ENCODE data around the gene MAMDC2. TPM values are rescaled to one million over a fixed set of nuclear protein-coding genes. Genes with fewer than 3 reads are reported as not detected.

The MAMDC2 gene
- total and polyA plus RNA-seq, 2 of the 8 experiments (the other 6 are each of a cell fraction or from before 2014, with no cell fraction given) = 6.1 to 15.4 TPM

DNA sequence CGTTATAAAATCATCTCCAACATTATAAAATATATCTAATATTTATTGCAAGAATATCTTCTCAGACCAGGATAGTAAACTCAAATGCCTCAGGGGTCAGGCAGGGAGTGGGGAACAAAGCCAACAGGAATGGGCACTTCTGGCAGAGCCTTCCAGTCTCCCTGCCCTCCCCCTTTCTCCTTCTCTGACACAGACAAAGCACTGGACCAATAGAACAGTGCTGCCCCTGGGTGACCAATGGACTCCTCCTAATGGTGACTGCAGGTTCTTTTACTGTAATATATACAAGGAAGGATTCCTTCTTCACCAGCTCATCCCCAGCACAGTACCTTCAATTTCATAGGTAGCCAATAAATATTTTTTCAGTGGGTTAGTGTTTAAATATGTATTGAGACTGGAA is 31.1 kb upstream of the MAMDC2 start:
- WGBS, 2 experiments (ENCODE audit: extremely low coverage in 1 of 2, insufficient coverage in 1 of 2, insufficient read length in 1 of 2, insufficient replicate concordance in 2 of 2, low coverage in 1 of 2, low lambda C conversion rate in 2 of 2, missing lambda C conversion rate in 1 of 2) = 93% methylated on average over 1 of the region's 1 CpG; no CpG with 5 or more reads in 1 of the 2 experiments
- Histone ChIP-seq H4K8ac (ENCODE audit: extremely low read depth, insufficient read depth, low read length) (no peak overlapping the region), H2BK120ac (replicated peaks; ENCODE audit: low read depth, low read length) (no peak overlapping the region), H3K27me3 (replicated peaks in 1 of 4; ENCODE audit: control insufficient read depth in 3 of 4, extremely low read depth in 1 of 4, insufficient read depth in 3 of 4, low read length in 3 of 4) (no peaks in the 10 kb centered on the region), H2BK5ac (ENCODE audit: low read depth, low read length) (no peak overlapping the region), H3K18ac (ENCODE audit: extremely low read depth, low read length) (no peak overlapping the region), H3K79me1 (ENCODE audit: low read depth, low read length) (no peaks in the 10 kb centered on the region), H3K4ac (replicated peaks; ENCODE audit: insufficient read length, low read depth, low read length) (no peak overlapping the region), H3K36me3 (ENCODE audit: control insufficient read depth in 2 of 4, insufficient read depth in 4 of 4, low read length in 3 of 4) (no peaks in the 10 kb centered on the region), H3K23me2 (ENCODE audit: low read depth, low read length) (no peaks in the 10 kb centered on the region; the same call in 1 of the 2 replicates), H3K27ac (ENCODE audit: low read depth, low read length) (no peak overlapping the region), H3K9me3 (ENCODE audit: insufficient read depth in 2 of 2, low read depth in 1 of 2, low read length in 1 of 2) (no peaks in the 10 kb centered on the region), H2BK20ac (ENCODE audit: low read length) (no peak overlapping the region), H4K5ac (ENCODE audit: insufficient read length, low read depth, low read length) (no peak overlapping the region), H3K56ac (replicated peaks; ENCODE audit: insufficient read length, low read depth, low read length) (no peak overlapping the region), H3K14ac (ENCODE audit: insufficient read length) (no peak overlapping the region), H2BK12ac (ENCODE audit: low read depth, low read length) (no peak overlapping the region), H3K9ac (replicated peaks in 1 of 4; ENCODE audit: extremely low read depth in 1 of 4, low read depth in 3 of 4, low read length in 3 of 4) (no peak overlapping the region), H3K23ac (ENCODE audit: insufficient read length) (no peak overlapping the region), H3K4me1 (replicated peaks in 1 of 4; ENCODE audit: control insufficient read depth in 3 of 4, insufficient read depth in 4 of 4, low read length in 3 of 4) (no peaks in the 10 kb centered on the region), H3K4me3 (ENCODE audit: extremely low read depth in 1 of 4, insufficient read depth in 2 of 4, low read depth in 3 of 4, low read length in 4 of 4) (no peak overlapping the region), H2AK5ac (ENCODE audit: low read depth, low read length) (no peak overlapping the region), H3K4me2 (ENCODE audit: insufficient read depth in 1 of 2, low read depth in 2 of 2, low read length in 2 of 2) (no peak overlapping the region), H4K20me1 (replicated peaks in 1 of 2; ENCODE audit: control insufficient read depth in 1 of 2, insufficient read depth in 2 of 2, low read length in 2 of 2) (no peaks in the 10 kb centered on the region), H2AFZ (ENCODE audit: low read length) (no peak overlapping the region), H4K91ac (replicated peaks; ENCODE audit: insufficient read length, low read length) (no peak overlapping the region), H3K79me2 (ENCODE audit: control insufficient read depth in 1 of 2, insufficient read depth in 2 of 2, low read length in 2 of 2) (no peaks in the 10 kb centered on the region), H2BK15ac (ENCODE audit: low read length) (no peak overlapping the region)
- TF ChIP-seq TEAD4 (IDR thresholded peaks at IDR 0.05; ENCODE audit: low read depth, low read length) (no peak), RXRA (IDR thresholded peaks at IDR 0.05; ENCODE audit: insufficient read depth, low read depth, low read length) (no peak), JUN (IDR thresholded peaks at IDR 0.05; ENCODE audit: low read depth, low read length) (no peak), SIX5 (IDR thresholded peaks at IDR 0.05; ENCODE audit: low read depth, low read length) (no peak), EZH2 (IDR thresholded peaks at IDR 0.05; ENCODE audit: low read depth, low read length, severe bottlenecking) (no peak), RNF2 (IDR thresholded peaks at IDR 0.05; ENCODE audit: borderline replicate concordance, low read depth, low read length, missing control alignments, poor library complexity, severe bottlenecking) (no peak), TAF7 (optimal IDR thresholded peaks at IDR 0.05; ENCODE audit: borderline replicate concordance, low read depth, low read length) (no peak), EGR1 (IDR thresholded peaks at IDR 0.05; ENCODE audit: borderline replicate concordance, low read depth, low read length) (no peak), TBP (IDR thresholded peaks at IDR 0.05; ENCODE audit: low read depth, low read length) (no peak), BCL11A (IDR thresholded peaks at IDR 0.05; ENCODE audit: low read depth in 2 of 2, low read length in 2 of 2) (no peak), NANOG (IDR thresholded peaks at IDR 0.05; ENCODE audit: insufficient read depth, low read depth, low read length, poor library complexity, severe bottlenecking) (no peak)
- TF ChIP-seq, protein P1, sequence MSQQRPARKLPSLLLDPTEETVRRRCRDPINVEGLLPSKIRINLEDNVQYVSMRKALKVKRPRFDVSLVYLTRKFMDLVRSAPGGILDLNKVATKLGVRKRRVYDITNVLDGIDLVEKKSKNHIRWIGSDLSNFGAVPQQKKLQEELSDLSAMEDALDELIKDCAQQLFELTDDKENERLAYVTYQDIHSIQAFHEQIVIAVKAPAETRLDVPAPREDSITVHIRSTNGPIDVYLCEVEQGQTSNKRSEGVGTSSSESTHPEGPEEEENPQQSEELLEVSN (IDR thresholded peaks at IDR 0.05) = no peak
- TF ChIP-seq, protein P2, sequence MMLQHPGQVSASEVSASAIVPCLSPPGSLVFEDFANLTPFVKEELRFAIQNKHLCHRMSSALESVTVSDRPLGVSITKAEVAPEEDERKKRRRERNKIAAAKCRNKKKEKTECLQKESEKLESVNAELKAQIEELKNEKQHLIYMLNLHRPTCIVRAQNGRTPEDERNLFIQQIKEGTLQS (IDR thresholded peaks at IDR 0.05; ENCODE audit: insufficient read depth, low read depth, low read length) = no peak
- FAIRE-seq (no peak), DNase-seq (ENCODE audit: low read depth in 1 of 2, low spot score in 2 of 2) (no peak)
- ChIA-PET POLR2A (ENCODE audit: partially characterized antibody) (no interaction called here), CTCF (ENCODE audit: partially characterized antibody) (interaction anchor here (1.6 to 2.4 kb wide), 4 partner anchors 9 to 102 kb away, joined by 3 to 5 read pairs (median 5); no protein-coding TSS in a partner anchor)

All from H1 (cell line).